ENCODE measurements around the gene ZAP70.

DNA sequence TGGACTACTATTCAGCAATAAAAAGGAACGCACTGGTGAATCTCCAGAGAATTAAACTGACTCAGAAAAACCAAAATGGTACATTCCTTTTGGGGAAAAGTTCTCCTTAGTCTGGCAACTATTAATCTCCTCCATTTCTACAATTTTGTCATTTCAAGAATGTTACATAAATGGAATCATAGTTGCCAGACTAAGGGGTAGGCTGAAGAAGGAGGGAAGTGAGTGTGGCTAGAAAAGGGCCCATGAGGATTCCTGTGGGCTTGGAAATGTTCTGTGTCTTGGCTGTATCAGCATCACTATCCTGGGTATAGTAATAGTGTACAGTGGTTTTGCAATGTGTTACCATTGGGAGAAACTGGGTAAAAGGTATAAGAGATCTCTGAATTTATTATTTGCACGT, 72.4 kb downstream of the ZAP70 start:
- TF ChIP-seq POLR2AphosphoS5 (IDR thresholded peaks at IDR 0.05) (no peak), POLR2A (IDR thresholded peaks at IDR 0.05) (no peak)
